HG03045 (cell line): ENCODE results near the gene PRKCE.

Source experiments
- ATAC-seq: cut with Tn5 transposase; IDR thresholded peaks from one replicate; pipeline ENCODE4 v1.9.1; 2021; ENCODE audit warnings: mild to moderate bottlenecking, moderate library complexity; ENCODE audit not compliant: unreplicated experiment

Gene PRKCE

DNA sequence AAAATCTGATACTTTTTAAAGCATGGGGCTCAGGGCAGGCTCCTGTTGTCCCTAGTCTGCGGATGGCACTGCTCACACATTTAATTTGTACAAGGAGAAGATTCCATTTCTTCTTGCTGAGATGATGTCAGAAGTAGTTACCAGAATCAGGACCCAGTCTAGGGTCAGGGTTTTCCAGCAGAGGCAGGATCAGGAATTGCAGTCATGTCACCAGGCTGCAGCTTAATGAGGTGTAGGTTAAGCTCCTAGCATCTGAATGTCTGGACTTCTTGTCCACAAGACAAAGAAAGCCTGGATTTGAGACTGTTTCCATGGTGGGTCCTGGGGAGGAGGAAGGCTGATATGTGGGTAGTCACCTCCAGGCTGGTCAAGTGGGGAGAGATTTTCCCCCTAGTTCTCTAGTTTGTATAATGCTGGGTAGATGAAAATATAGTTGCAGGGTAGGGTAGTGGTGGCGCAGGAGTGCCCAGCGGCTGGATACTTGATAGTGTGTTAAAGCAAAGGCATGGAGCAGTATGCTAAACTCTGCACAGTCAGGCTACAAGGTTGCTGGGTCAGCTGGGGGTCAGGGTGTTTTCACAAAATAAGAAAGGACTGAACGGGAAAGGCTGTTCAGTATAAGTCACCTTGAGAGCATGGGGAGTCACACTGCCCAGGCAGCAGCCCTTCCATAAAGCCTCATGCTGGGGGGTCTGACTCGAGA, 148.4 kb downstream of the PRKCE start:
- no peak for ATAC-seq

DNA sequence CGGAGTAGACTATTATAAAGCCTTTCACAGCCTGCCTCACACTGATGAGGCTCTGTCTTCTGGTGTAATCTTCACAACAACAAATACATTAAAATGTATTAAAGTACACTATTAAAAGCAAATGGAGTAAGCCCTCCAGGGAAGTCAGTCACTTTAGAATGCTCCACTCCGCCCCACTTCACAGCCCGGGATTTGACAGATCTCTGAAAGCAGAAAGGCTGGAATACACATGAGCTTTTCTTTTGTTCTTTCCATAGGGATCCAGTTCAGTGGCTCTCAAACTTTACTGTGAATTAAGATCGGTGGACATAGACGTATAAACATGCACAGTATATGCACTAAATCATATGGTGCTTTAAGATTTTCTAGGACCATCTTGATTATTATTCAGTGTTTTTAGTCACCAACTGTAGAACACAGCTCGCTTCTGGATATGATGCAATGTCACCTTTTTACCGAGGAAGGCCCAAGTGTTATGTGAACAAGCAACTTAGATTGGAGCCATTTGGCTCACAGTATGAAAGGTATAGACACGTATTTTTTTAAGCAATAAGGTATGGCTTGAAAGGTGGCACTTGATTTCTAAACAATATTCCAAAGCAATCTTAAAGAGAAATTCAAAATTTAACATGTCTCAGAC, 151.1 kb downstream of the PRKCE start:
- ATAC-seq: no peak

DNA sequence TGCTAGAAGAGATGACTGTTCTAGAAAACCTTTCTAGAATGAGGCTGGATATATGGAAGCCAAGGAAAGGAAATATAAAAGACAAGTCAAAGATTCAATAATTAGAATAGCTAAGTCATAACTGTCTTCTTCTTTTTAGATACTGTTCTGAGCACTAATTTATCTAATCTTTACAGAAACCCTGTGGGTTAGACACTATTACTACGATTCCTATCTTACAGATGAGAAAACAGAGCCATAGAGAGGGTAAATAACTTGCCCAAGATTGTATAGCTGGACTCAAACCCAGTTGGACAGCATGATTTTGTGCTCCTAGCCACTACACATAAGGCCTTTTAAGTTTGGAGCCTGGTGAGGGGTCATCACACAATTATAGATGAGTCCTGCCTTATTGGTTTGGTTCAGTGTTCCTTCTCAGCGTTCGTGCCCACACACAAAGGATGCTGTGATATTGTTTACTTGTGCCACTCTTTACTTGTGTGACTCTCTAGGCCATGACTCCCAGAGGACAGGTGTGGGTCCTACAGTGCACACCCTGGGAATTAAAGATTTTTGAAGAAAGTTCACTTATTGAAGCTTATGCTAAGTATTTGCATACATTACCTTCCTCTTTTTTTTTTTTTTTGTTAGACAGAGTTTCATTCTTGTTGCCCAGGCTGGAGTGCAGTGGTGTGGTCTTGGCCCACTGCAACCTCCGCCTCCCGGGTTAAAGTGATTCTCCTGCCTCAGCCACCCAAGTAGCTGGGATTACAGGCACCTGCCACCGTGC, 153.7 kb downstream of the PRKCE start:
- no peak for ATAC-seq

DNA sequence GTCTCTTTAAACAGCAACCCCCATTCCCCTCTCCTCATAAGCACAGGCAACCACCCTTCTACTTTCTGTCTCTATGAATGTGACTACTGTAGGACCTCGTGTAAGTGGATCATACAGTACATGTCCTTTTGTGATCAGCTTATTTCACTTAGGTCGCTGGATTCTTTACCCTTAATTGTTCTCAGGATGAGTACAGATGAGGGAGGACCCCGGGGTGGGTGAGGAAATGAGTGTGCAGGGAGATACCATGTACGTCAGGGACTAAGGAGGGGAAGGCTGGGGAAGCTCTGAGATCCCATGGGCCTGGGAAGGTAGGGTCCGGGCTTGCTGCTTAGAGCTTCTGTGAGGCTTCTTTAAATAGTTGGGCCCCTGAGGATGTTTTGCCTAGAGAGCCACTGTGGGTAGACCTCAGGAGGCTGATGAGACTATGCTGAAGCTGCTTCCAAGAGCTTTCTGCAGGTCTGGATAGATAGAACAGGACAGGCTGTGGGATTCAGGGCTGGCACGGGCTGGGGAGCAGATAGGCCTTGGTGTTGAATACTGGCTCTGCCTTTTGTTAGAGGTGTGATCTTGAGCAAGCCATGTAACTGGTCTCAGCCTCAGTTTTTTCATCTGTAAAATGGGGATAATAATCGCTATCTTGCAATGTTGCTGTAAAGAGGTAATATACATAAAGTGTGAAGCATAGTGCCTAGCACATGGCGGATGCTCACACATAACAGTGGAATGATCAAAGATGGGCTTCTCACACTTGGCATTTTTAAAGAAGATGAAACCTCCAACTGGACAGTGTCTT, 155.3 kb downstream of the PRKCE start:
- ATAC-seq: peak; percentile 65

DNA sequence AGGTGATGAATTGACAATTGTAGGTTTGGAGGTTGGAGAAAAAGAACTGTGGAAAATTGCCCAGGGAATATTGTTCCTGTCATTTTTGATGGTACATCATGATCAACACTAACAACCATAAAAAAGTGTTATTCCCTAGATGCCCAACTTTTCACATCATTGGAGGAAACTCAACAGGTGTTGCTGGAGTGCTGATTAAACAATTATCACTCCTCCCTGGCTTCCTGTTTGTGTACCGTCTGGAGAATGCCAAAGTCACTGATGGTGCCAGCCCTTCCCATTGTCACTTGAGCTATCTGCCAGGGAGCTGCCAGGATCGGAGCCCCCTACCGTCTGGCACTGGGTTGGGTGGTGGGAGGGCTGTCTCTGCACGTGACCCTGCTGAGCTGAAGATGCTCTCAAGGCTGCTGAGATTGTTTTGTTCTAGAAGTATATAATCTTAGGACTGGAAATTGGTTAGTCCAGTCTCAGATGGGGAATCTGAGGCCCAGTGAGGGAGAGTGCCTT, 156.9 kb downstream of the PRKCE start:
- no peak for ATAC-seq

DNA sequence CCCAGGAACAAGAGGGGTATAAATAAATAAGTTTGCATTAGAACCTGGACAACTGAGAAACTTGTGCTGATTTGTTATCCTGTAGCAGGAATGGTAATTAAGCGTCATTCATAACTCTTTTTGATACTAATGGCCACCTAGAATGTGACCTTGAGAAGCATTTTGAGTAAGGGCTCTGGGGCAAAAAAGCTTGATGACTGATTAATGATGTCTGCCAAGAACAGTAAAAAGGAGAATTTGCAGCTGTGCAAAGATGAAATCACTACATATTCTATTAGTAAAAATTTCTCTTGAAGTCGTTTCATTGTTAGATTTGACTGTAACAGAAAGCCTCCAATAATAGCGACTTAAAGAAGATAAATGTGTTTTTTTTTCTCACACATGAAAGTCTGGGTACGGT, 157.7 kb downstream of the PRKCE start:
- no peak for ATAC-seq

DNA sequence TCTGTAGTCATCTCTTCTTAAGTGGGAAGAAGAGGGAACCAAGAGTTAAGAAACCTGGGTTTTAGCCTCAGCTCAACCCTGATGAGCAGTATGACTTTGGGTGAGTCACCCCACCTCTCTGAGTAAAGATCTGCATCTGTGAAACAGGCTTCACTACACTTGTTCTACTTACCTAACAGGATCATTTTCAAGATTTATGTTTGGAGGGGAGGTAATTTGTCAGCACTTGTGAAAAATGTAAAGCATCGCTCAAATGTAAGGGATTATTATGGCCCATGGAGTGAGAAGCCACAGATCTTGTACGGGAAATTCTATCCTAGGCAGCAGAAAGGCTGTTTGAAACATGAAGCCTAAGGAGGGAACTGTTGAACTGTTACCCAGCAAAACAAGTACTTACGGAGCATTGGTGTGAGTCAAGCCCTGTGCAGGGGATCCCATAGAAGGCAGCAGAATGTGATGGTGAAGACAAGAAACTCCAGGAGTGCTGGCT, 160.6 kb downstream of the PRKCE start:
- no peak for ATAC-seq

DNA sequence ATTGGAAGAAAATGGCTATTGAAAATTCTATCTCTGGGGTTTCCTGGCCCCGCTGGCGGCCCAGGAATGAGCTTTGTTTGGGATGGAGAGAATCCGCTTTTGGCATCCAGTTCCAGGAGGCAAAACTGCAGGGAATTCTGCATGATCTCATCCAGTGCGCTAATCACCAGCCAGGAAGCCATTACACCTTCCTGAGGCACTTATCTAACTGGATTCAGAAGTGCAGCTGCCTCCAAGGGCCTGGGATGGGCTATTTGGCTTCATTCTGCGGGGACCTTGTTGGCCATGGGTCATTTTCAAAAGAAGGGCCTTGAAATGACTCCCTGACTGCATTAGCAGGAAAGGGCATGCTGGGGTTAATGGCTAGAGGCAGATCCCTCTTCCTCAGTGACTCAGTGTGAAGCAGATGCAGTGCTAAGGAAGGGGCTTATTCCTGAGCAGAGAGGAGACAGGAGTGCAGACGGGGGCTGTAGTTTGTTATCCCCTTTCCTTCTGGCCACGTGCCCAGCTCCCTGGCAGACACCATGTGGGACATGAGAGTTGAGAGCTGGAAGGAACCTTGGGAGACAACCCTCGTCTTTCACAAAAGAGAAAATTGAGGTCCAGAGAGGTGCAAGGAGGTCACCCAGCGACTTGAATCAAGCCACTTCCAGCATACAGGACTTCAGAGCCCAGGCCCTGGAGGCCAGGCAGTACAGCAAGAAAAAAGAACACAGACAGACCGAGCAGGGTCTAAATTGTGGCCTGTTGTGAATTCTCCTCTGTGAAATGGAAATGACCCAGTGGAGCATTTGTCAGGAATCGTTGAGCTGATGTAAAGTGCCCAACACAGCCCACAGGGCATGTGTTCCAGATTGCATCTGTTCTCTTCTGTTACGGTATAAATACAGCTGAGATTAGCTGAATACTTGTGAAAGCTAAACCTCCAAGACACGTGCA, 161.8 kb downstream of the PRKCE start:
- no peak for ATAC-seq

DNA sequence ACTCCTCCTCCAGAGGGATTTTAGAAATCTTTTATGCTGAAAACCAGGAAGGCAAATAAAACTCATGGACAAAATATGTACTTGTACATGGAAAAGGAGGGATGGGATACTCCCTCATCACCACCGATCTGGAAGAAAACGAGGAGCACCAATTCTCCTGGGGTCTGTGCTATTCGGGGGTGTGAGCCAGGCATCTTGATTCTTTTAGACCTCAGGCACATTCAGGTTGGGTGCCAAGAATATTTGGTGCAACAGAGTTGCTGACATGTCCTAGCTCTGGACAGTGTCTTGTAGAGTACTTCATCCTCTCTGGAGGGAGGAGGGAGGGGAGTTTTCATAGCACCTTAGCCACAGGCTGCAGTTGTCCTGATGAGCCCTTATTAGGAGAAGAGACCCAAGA, 163.0 kb downstream of the PRKCE start:
- no peak for ATAC-seq

DNA sequence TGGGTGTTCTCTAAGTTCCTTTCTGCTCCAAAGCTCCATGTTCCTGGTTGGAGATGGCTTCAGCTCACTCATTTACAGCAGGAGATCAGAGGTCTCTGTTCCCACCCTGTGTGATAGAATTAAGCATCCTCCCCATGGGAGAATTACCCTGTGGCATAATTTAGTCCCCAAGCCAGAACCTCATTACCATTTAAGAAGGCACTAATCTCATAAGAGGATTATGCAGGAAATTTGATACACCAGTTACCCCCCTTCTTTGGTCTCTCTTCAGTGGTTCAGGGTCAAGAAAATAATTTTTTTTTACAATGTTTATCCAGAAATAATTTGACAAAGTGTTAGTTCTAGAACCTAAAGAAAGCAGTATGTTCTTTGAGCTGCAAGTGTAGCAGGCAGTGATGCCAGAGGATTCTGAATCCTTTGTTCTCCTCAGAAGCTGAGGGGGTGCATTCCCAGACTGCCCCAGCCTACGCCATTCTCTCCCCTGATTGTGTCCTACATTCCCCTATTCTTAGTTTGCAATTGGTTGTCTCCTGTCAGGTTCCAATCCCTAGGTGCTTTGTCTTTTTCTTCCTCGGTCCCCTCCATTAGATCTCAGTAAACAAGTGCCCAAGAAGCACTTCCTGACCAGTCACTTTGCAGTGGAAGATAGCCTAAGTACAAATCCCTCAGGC, 163.6 kb downstream of the PRKCE start:
- no peak for ATAC-seq

DNA sequence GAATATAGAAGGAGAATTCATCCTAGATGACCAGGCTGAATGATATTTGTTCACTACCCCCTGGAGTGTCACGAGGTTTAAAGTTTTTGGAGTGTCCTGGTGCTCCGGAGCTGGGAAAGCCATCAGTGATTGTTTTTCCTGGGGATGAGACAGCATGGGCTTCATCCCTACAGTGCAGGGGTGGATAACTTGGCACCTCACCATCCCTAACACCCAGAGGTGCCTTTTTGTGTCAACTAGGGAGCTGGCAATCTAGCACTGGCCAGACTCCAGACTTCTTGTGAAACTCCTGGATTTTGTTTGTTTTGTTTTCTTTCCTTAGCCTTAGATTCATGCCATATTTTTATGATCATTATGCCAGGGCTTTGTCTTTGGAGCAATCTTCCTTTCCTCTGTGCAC, 164.8 kb downstream of the PRKCE start:
- no peak for ATAC-seq

DNA sequence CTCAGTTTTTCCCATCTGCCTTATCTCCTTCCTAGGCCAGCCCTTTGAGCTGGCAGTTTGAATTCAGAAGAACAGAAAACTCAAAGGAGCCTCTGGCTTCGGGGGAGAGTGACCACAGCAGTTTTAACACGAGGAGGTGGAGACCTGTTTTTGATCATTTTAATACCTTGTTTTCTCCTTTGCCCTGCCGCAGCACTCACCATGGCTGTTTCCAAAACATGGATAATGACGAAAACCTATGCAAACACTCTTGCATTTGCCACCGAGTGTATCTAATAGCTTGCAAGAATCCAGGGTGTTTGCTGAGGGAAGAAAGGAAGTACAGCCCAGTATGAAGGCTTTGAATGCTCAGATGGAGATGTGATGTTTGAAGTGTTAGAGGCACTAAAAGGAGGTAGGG, 167.1 kb downstream of the PRKCE start:
- no peak for ATAC-seq

DNA sequence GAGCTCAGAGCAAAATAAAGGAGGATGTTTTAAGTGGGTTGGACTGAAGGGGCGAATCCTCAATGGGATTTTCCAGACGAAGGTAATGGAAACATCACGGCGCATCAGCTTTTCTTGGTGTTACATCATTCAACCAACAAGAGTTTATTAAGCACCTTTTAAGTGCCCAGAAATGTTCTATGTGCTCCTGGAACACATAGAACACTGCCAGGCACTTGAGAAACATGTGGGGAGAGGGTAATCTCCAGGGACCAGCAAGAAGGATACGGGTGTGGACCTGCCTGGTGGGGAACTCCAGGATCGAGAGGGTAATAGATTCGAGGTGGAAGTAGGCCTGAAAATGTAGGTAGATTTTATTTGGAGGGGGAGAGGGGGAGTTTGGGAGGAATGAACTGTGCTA, 168.6 kb downstream of the PRKCE start:
- no peak for ATAC-seq

DNA sequence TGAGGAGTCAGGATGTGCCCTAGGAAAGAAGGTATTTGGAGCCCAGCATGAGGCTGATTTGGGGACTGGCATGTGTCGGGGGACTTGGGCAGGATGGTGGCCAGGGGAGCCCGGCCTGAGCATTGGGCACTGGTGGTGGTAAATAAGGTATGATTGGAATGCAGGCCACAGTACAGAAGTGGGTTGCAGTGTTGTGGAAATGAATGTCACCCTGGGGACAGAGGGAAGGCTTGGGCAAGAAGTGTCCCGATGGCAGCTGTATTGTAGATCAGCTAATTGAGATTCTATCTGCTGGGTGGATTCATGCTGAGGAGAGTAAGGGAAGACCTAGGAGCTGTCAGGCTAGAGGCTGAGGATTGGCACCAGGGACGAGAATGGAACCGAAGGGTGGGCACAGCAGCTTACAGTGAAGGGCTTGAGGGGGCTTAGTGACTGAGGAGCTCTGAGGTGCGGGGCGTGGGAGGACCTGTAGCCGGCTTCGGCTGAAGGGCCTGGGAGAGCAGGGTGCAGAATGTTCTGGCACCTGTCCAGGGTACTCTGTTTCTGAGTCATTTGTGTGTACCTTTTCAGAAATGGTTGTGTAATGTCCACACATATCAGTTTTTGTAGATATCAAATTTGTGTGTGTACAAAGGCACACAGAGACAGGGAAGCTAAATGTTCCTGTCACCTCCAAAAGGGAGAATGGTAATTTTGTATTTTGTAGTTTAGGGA, 170.2 kb downstream of the PRKCE start:
- ATAC-seq: no peak

DNA sequence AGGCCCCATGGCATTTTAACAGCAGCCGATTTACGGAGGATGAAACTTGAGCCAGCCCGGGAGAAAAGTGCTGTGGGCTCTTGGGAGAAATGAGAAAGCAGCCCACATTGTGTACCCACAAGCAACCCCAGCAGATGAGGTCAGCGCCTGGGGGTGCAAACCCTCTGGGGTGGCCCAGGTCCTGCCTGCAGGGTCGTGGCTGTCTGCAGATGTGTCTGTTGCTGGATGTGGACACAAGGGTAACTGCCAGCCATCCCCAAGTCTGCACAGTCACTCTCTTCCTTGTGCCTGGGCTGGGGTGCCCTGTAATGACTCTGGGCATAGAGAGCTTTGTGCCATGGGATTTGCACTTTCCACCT, 170.8 kb downstream of the PRKCE start:
- no peak for ATAC-seq

DNA sequence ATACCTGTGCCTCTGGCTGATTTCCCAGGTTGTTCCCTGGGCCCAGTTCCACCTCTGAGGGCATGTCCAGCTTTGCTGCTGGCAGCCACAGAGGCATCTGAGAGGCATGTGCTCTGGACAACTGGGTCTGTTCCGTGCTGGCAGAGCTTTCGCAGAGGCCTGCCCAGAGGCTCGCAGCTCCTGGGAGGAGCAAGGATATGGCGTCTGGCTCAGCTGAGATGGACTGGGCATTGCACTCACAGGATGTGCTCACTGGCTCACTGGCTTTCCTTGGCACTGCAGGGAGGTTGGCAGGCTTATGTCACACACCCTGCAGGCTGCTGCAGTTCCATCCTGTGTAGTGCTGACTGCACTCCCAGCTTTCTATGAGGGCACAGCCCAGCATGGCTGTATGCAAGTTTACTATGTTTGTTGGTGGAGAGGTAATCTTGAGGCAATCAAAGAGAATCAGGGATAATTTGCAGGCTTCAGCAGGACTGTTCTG, 172.3 kb downstream of the PRKCE start:
- ATAC-seq: no peak

DNA sequence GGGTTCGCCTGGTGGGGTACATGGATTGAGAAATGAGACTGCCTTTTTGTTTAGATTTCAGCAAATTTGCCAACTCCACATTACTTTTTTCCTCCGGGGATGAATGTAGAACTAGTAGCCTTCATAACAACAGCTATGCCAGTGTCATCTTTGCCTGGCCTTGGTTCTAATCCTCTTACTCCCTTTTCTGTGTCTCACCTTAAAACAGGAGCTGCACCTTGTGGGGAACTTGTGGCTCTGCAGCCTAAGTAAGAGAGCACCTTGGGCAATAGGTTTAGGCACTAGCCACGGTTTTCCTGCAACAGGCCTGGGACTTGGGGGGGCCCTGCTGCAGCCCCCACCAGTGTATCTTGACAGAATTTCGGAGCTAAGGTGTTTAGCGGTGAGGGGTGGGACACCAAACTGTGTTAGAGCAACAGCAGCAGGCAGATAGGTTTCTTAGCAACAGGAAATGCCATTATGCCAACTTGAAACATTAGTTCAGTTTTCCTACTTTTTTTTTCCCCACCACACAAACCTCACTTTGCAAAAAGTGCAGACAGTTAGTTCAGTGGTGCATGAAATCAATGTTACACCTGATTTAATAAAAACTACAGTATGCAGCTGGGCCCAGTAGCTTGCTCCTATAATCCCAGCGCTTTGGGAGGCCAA, 173.7 kb downstream of the PRKCE start:
- no peak for ATAC-seq

DNA sequence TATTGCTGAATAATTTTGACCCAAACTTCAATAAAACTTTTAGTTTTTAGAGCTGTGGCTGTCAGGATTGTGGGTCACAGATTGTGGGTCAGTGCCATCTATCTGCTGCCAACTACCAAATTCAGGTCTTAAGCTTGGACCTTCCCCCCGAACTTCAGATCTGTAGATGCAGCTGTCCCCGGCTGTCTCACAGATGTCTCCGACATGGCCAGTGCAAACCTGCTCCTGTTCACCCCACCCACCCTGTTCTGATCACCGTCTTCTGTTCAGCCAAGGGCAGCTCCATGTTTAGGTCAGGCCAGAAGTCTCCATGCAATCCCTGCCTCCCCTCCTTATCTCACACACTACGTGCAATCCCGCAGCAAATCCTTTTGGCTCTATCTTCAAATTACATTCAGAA, 175.0 kb downstream of the PRKCE start:
- ATAC-seq: no peak
